ENCODE results near the gene PSMA7. TPM values are rescaled to one million over a fixed set of nuclear protein-coding genes. Genes with fewer than 3 reads are reported as not detected.

Gene PSMA7
- polyA plus RNA-seq, 1 donor = 155 TPM

- no peak for DNase-seq (ENCODE audit: low read depth)
Observed at GRCh38 chr20:62087227-62087626, 56.0 kb downstream of the PSMA7 start.

Other genes starting within 250 kb of the PSMA7 start
- 13.5 TPM for gene TAF4, start 77.5 kb downstream of the PSMA7 start, polyA plus RNA-seq (ENCODE audit: insufficient read length)
- 91.5 TPM for gene LSM14B, start 20.9 kb downstream of the PSMA7 start, polyA plus RNA-seq (ENCODE audit: insufficient read length)
- 17.4 TPM for gene SS18L1, start 375 bp upstream of the PSMA7 start, polyA plus RNA-seq (ENCODE audit: insufficient read length)
- gene MTG2, start 39.6 kb upstream of the PSMA7 start, polyA plus RNA-seq (ENCODE audit: insufficient read length) = 28.8 TPM
- 2.9 TPM for gene HRH3, start 76.9 kb upstream of the PSMA7 start, polyA plus RNA-seq (ENCODE audit: insufficient read length)
- 33.0 TPM for gene OSBPL2, start 95.1 kb upstream of the PSMA7 start, polyA plus RNA-seq (ENCODE audit: insufficient read length)
- 62.1 TPM for gene ADRM1, start 159.6 kb upstream of the PSMA7 start, polyA plus RNA-seq (ENCODE audit: insufficient read length)
- gene LAMA5, start 223.9 kb upstream of the PSMA7 start, polyA plus RNA-seq (ENCODE audit: insufficient read length) = 58.4 TPM
- 1,316 TPM for gene RPS21, start 243.7 kb upstream of the PSMA7 start, polyA plus RNA-seq (ENCODE audit: insufficient read length)